Neuron (in vitro differentiated cells): ENCODE results near the gene DDX17.
A peak's percentile ranks its signal among the peaks of the same experiment; 100 is the strongest.

Source experiments
- H2AFZ ChIP-seq: one replicate; pipeline ENCODE4 v1.6.1; 2013; ENCODE audit warnings: low read depth, mild to moderate bottlenecking, inconsistent platforms, low read length, moderate library complexity
- H3K27me3 ChIP-seq: one replicate; pipeline ENCODE4 v1.6.1; 2013; ENCODE audit warnings: low read length; ENCODE audit not compliant: insufficient read depth
- H3K36me3 ChIP-seq: one replicate; pipeline ENCODE4 v1.6.1; 2013; ENCODE audit warnings: low read length; ENCODE audit not compliant: insufficient read depth
- H3K4me1 ChIP-seq: one replicate; pipeline ENCODE4 v1.6.1; 2013; ENCODE audit warnings: low read length; ENCODE audit not compliant: insufficient read depth
- H3K4me3 ChIP-seq: 2 replicates; pipeline ENCODE4 v1.5.1; 2013; ENCODE audit warnings: mild to moderate bottlenecking, low read length, moderate library complexity
- H3K9me3 ChIP-seq: one replicate; pipeline ENCODE4 v1.6.1; 2013; ENCODE audit warnings: low read length

The DDX17 gene

GRCh38 chr22:38506118-38506962 is at the start of gene DDX17:
DDX17 (minus strand) TSS chr22:38506311.
- H3K9me3 ChIP-seq, result no peaks in the 10 kb centered on the region
- peaks cover 37% of the 10 kb centered on the region for H3K36me3 ChIP-seq
- H2AFZ ChIP-seq, result peak within 1 kb of the TSS; percentile 56
- H3K27me3 ChIP-seq, result no peaks in the 10 kb centered on the region
- peaks cover 26% of the 10 kb centered on the region for H3K4me1 ChIP-seq
- H3K4me3 ChIP-seq, result peak within 1 kb of the TSS; percentile 96

- Histone ChIP-seq H3K9me3 (no peaks in the 10 kb centered on the region), H3K4me3 (no peak overlapping the region), H2AFZ (no peak overlapping the region), H3K36me3 (no peaks in the 10 kb centered on the region), H3K27me3 (no peaks in the 10 kb centered on the region), H3K4me1 (no peaks in the 10 kb centered on the region)
Observed at GRCh38 chr22:38554281-38554680, 48.2 kb upstream of the DDX17 start.

- Histone ChIP-seq H3K4me3 (no peak overlapping the region), H3K27me3 (no peaks in the 10 kb centered on the region), H3K36me3 (no peaks in the 10 kb centered on the region), H3K4me1 (no peaks in the 10 kb centered on the region), H3K9me3 (no peaks in the 10 kb centered on the region), H2AFZ (no peak overlapping the region)
Observed at GRCh38 chr22:38549101-38549894, 43.2 kb upstream of the DDX17 start.

- Histone ChIP-seq H3K36me3 (no peaks in the 10 kb centered on the region), H2AFZ (no peak overlapping the region), H3K4me3 (no peak overlapping the region), H3K4me1 (no peaks in the 10 kb centered on the region), H3K9me3 (peaks cover 6% of the 10 kb centered on the region), H3K27me3 (no peaks in the 10 kb centered on the region)
Observed at GRCh38 chr22:38540701-38541100, 34.6 kb upstream of the DDX17 start.

- Histone ChIP-seq H3K36me3 (no peaks in the 10 kb centered on the region), H3K27me3 (no peaks in the 10 kb centered on the region), H2AFZ (peak overlapping the region; percentile 61), H3K4me3 (no peak overlapping the region), H3K4me1 (peaks cover 4% of the 10 kb centered on the region), H3K9me3 (no peaks in the 10 kb centered on the region)
Observed at GRCh38 chr22:38531251-38531938, 25.3 kb upstream of the DDX17 start.

GRCh38 chr22:38524429-38524828 is 18.3 kb upstream of the DDX17 start:
- Histone ChIP-seq H3K27me3 (no peaks in the 10 kb centered on the region), H3K36me3 (no peaks in the 10 kb centered on the region), H2AFZ (no peak overlapping the region), H3K4me3 (no peak overlapping the region), H3K4me1 (no peaks in the 10 kb centered on the region), H3K9me3 (no peaks in the 10 kb centered on the region)

GRCh38 chr22:38523479-38523878 is 17.4 kb upstream of the DDX17 start:
- H3K27me3 ChIP-seq, result no peaks in the 10 kb centered on the region
- H3K4me1 ChIP-seq, result no peaks in the 10 kb centered on the region
- H3K9me3 ChIP-seq, result no peaks in the 10 kb centered on the region
- H2AFZ ChIP-seq, result no peak overlapping the region
- no peaks in the 10 kb centered on the region for H3K36me3 ChIP-seq
- H3K4me3 ChIP-seq, result no peak overlapping the region

- H3K36me3 ChIP-seq, result no peaks in the 10 kb centered on the region
- H3K27me3 ChIP-seq, result no peaks in the 10 kb centered on the region
- H2AFZ ChIP-seq, result no peak overlapping the region
- H3K4me1 ChIP-seq, result no peaks in the 10 kb centered on the region
- H3K9me3 ChIP-seq, result no peaks in the 10 kb centered on the region
- H3K4me3 ChIP-seq, result no peak overlapping the region
Observed at GRCh38 chr22:38523029-38523428, 16.9 kb upstream of the DDX17 start.

- H3K27me3 ChIP-seq, result no peaks in the 10 kb centered on the region
Observed at GRCh38 chr22:38519453-38520250, 13.5 kb upstream of the DDX17 start.

GRCh38 chr22:38518620-38519019 is 12.5 kb upstream of the DDX17 start:
- H3K4me1 ChIP-seq, result no peaks in the 10 kb centered on the region
- H3K4me3 ChIP-seq, result no peak overlapping the region
- H3K9me3 ChIP-seq, result no peaks in the 10 kb centered on the region
- H3K27me3 ChIP-seq, result no peaks in the 10 kb centered on the region
- H3K36me3 ChIP-seq, result no peaks in the 10 kb centered on the region
- no peak overlapping the region for H2AFZ ChIP-seq

More at GRCh38 chr22:38519453-38520250, 13.5 kb upstream of the DDX17 start:
- no peak overlapping the region for H3K4me3 ChIP-seq
- no peak overlapping the region for H2AFZ ChIP-seq
- H3K36me3 ChIP-seq, result no peaks in the 10 kb centered on the region
- no peaks in the 10 kb centered on the region for H3K4me1 ChIP-seq
- no peaks in the 10 kb centered on the region for H3K9me3 ChIP-seq

GRCh38 chr22:38513063-38513462 is 7.0 kb upstream of the DDX17 start:
- Histone ChIP-seq H3K4me1 (no peaks in the 10 kb centered on the region), H3K9me3 (no peaks in the 10 kb centered on the region), H3K36me3 (no peaks in the 10 kb centered on the region), H2AFZ (no peak overlapping the region), H3K27me3 (no peaks in the 10 kb centered on the region), H3K4me3 (no peak overlapping the region)

GRCh38 chr22:38510416-38510970 is 4.4 kb upstream of the DDX17 start:
- Histone ChIP-seq H3K36me3 (no peaks in the 10 kb centered on the region), H2AFZ (no peak overlapping the region), H3K9me3 (no peaks in the 10 kb centered on the region), H3K4me1 (peaks cover 3% of the 10 kb centered on the region), H3K4me3 (no peak overlapping the region), H3K27me3 (no peaks in the 10 kb centered on the region)
